ENCODE measurements around the gene AKAP6.

Gene AKAP6

GRCh38 chr14:32434880-32435279 lies 105.8 kb downstream of the AKAP6 start:
- Histone ChIP-seq H3K27me3 (ENCODE audit: insufficient read depth, low read length) (no peaks in the 10 kb centered on the region), H3K4me3 (ENCODE audit: low read depth, low read length, poor library complexity, severe bottlenecking) (no peak overlapping the region), H3K79me2 (ENCODE audit: insufficient read depth, low read length) (no peaks in the 10 kb centered on the region), H3F3A (ENCODE audit: insufficient read depth, low read length) (no peaks in the 10 kb centered on the region), H3K36me3 (ENCODE audit: insufficient read depth, low read length) (no peaks in the 10 kb centered on the region), H3K27ac (ENCODE audit: low read depth, low read length, poor library complexity, severe bottlenecking) (no peak overlapping the region), H3K9ac (ENCODE audit: low read length) (no peak overlapping the region), H3K9me2 (ENCODE audit: low read depth, low read length) (no peaks in the 10 kb centered on the region), H3K4me1 (ENCODE audit: insufficient read depth, low read length, severe bottlenecking) (no peaks in the 10 kb centered on the region), H3K9me3 (ENCODE audit: low read length) (no peaks in the 10 kb centered on the region), H2AFZ (ENCODE audit: low read length) (no peak overlapping the region), H4K20me1 (ENCODE audit: insufficient read depth, low read length) (no peaks in the 10 kb centered on the region), H3K4me2 (ENCODE audit: low read length) (no peak overlapping the region)
- TF ChIP-seq, protein P1, sequence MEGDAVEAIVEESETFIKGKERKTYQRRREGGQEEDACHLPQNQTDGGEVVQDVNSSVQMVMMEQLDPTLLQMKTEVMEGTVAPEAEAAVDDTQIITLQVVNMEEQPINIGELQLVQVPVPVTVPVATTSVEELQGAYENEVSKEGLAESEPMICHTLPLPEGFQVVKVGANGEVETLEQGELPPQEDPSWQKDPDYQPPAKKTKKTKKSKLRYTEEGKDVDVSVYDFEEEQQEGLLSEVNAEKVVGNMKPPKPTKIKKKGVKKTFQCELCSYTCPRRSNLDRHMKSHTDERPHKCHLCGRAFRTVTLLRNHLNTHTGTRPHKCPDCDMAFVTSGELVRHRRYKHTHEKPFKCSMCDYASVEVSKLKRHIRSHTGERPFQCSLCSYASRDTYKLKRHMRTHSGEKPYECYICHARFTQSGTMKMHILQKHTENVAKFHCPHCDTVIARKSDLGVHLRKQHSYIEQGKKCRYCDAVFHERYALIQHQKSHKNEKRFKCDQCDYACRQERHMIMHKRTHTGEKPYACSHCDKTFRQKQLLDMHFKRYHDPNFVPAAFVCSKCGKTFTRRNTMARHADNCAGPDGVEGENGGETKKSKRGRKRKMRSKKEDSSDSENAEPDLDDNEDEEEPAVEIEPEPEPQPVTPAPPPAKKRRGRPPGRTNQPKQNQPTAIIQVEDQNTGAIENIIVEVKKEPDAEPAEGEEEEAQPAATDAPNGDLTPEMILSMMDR (IDR thresholded peaks at IDR 0.05; ENCODE audit: low read length) = no peak
- TF ChIP-seq EZH2 (IDR thresholded peaks at IDR 0.05; ENCODE audit: borderline replicate concordance, low read length) = no peak

- no peaks in the 10 kb centered on the region for H3K9me2 ChIP-seq (ENCODE audit: low read depth, low read length)
- H3K4me3 ChIP-seq (ENCODE audit: low read depth, low read length, poor library complexity, severe bottlenecking) = no peak overlapping the region
- no peak for TF ChIP-seq EZH2 (IDR thresholded peaks at IDR 0.05; ENCODE audit: borderline replicate concordance, low read length)
- TF ChIP-seq, protein P1 (IDR thresholded peaks at IDR 0.05; ENCODE audit: low read length) = no peak
- no peaks in the 10 kb centered on the region for H3F3A ChIP-seq (ENCODE audit: insufficient read depth, low read length)
- H3K27ac ChIP-seq (ENCODE audit: low read depth, low read length, poor library complexity, severe bottlenecking) = no peak overlapping the region
- no peaks in the 10 kb centered on the region for H3K79me2 ChIP-seq (ENCODE audit: insufficient read depth, low read length)
- no peaks in the 10 kb centered on the region for H3K36me3 ChIP-seq (ENCODE audit: insufficient read depth, low read length)
- no peaks in the 10 kb centered on the region for H3K4me1 ChIP-seq (ENCODE audit: insufficient read depth, low read length, severe bottlenecking)
- no peaks in the 10 kb centered on the region for H4K20me1 ChIP-seq (ENCODE audit: insufficient read depth, low read length)
- no peak overlapping the region for H3K9ac ChIP-seq (ENCODE audit: low read length)
- no peaks in the 10 kb centered on the region for H3K9me3 ChIP-seq (ENCODE audit: low read length)
- no peak overlapping the region for H3K4me2 ChIP-seq (ENCODE audit: low read length)
- H3K27me3 ChIP-seq (ENCODE audit: insufficient read depth, low read length) = no peaks in the 10 kb centered on the region
- H2AFZ ChIP-seq (ENCODE audit: low read length) = no peak overlapping the region
Measured at GRCh38 chr14:32435411-32435810, 106.3 kb downstream of the AKAP6 start.

GRCh38 chr14:32436993-32437392 lies 107.9 kb downstream of the AKAP6 start:
- no peaks in the 10 kb centered on the region for H4K20me1 ChIP-seq (ENCODE audit: insufficient read depth, low read length)
- no peak overlapping the region for H2AFZ ChIP-seq (ENCODE audit: low read length)
- H3K4me1 ChIP-seq (ENCODE audit: insufficient read depth, low read length, severe bottlenecking) = no peaks in the 10 kb centered on the region
- no peak overlapping the region for H3K9ac ChIP-seq (ENCODE audit: low read length)
- H3F3A ChIP-seq (ENCODE audit: insufficient read depth, low read length) = no peaks in the 10 kb centered on the region
- H3K9me2 ChIP-seq (ENCODE audit: low read depth, low read length) = no peaks in the 10 kb centered on the region
- no peak overlapping the region for H3K27ac ChIP-seq (ENCODE audit: low read depth, low read length, poor library complexity, severe bottlenecking)
- H3K36me3 ChIP-seq (ENCODE audit: insufficient read depth, low read length) = no peaks in the 10 kb centered on the region
- H3K9me3 ChIP-seq (ENCODE audit: low read length) = no peaks in the 10 kb centered on the region
- no peak overlapping the region for H3K4me3 ChIP-seq (ENCODE audit: low read depth, low read length, poor library complexity, severe bottlenecking)
- TF ChIP-seq, protein P1 (IDR thresholded peaks at IDR 0.05; ENCODE audit: low read length) = no peak
- no peak overlapping the region for H3K4me2 ChIP-seq (ENCODE audit: low read length)
- no peaks in the 10 kb centered on the region for H3K79me2 ChIP-seq (ENCODE audit: insufficient read depth, low read length)
- H3K27me3 ChIP-seq (ENCODE audit: insufficient read depth, low read length) = no peaks in the 10 kb centered on the region
